ENCODE data around the gene SOX6. TPM values are rescaled to one million over a fixed set of nuclear protein-coding genes. Genes with fewer than 3 reads are reported as not detected.

Gene SOX6
- total RNA-seq, 4 donors from 2014 or later = 0.29 to 20.5 (median 8.2) TPM

GRCh38 chr11:16089481-16089880 is 266.9 kb downstream of the SOX6 start:
- H3K27me3 ChIP-seq = no peaks in the 10 kb centered on the region
- intact Hi-C loops (cut with DNase I; ENCODE audit: low total_unique reads) = no loop called here

GRCh38 chr11:16088774-16089173 is 267.6 kb downstream of the SOX6 start:
- H3K27me3 ChIP-seq = no peaks in the 10 kb centered on the region
- no peaks in the 10 kb centered on the region for H3K9me3 ChIP-seq
- no peaks in the 10 kb centered on the region for H3K4me1 ChIP-seq
- TF ChIP-seq POLR2A (IDR thresholded peaks at IDR 0.05) = no peak
- TF ChIP-seq CTCF (IDR thresholded peaks at IDR 0.05) = no peak
- DNase-seq = no peak
- no peaks in the 10 kb centered on the region for H3K36me3 ChIP-seq
- no peak overlapping the region for H3K4me3 ChIP-seq
- H3K27ac ChIP-seq = no peak overlapping the region
- intact Hi-C loops (cut with DNase I; ENCODE audit: low total_unique reads) = no loop called here

More at GRCh38 chr11:16089481-16089880, 266.9 kb downstream of the SOX6 start:
- Histone ChIP-seq H3K36me3 (no peaks in the 10 kb centered on the region), H3K4me1 (no peaks in the 10 kb centered on the region), H3K4me3 (no peak overlapping the region), H3K9me3 (no peaks in the 10 kb centered on the region), H3K27ac (no peak overlapping the region)
- DNase-seq = no peak
- no peak for TF ChIP-seq POLR2A (IDR thresholded peaks at IDR 0.05)
- TF ChIP-seq CTCF (IDR thresholded peaks at IDR 0.05) = no peak

DNA sequence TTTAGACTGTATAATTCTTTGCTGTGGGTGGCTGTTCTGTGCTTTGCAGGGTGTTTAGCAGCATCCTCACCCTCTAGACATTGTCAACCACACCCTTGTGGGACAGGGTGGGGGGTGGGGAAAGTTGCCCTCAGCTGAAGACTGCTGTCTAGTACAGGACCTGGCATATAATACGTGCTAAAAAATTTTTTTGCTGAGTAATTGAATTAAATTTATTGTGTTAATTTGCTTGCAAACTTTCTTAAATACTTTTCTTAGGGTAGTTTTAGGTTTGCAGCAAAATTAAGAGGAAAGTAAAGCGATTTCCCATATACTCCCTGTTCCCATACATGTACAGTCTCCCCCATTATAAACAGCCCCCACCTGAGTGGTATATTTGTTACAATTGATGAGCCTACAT is 268.5 kb downstream of the SOX6 start:
- Histone ChIP-seq H3K4me1 (no peaks in the 10 kb centered on the region), H3K27ac (no peak overlapping the region), H3K27me3 (no peaks in the 10 kb centered on the region), H3K9me3 (no peaks in the 10 kb centered on the region), H3K36me3 (no peaks in the 10 kb centered on the region), H3K4me3 (no peak overlapping the region)
- intact Hi-C loops (cut with DNase I; ENCODE audit: low total_unique reads) = no loop called here
- TF ChIP-seq POLR2A (IDR thresholded peaks at IDR 0.05) = no peak
- no peak for TF ChIP-seq CTCF (IDR thresholded peaks at IDR 0.05)
- no peak for DNase-seq

DNA sequence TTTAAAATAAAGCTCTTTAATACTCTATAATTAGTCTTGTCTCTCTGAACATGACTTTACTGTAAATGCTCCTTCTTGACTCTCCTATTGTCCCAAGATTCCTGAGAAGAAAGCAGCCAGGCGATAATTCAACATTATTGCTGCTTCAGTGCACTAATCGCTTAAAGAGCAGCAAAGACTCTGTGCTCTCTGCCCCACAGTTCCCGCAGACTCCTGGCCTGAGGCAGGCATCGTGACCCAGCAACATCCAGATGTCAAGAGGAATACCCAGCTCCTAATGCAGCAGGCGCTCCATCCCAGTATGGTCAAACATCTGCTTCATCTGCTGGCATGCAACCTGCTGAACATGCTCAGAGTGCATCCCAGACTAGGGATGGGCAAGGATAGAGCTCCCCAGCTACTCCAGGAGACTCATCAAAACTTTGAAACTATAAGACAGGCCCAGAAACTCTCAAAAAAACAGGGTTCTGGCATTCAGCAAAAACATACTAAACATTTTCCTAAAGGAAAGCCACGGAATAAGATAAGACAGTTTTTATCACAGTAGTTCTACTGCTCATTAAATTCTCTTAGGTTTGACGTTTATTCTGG is 270.0 kb downstream of the SOX6 start:
- Histone ChIP-seq H3K4me3 (no peak overlapping the region), H3K27me3 (no peaks in the 10 kb centered on the region), H3K4me1 (no peaks in the 10 kb centered on the region), H3K27ac (no peak overlapping the region), H3K9me3 (no peaks in the 10 kb centered on the region), H3K36me3 (no peaks in the 10 kb centered on the region)
- DNase-seq = no peak
- TF ChIP-seq POLR2A (IDR thresholded peaks at IDR 0.05) (no peak), CTCF (IDR thresholded peaks at IDR 0.05) (no peak)
- intact Hi-C loops (cut with DNase I; ENCODE audit: low total_unique reads) = no loop called here

DNA sequence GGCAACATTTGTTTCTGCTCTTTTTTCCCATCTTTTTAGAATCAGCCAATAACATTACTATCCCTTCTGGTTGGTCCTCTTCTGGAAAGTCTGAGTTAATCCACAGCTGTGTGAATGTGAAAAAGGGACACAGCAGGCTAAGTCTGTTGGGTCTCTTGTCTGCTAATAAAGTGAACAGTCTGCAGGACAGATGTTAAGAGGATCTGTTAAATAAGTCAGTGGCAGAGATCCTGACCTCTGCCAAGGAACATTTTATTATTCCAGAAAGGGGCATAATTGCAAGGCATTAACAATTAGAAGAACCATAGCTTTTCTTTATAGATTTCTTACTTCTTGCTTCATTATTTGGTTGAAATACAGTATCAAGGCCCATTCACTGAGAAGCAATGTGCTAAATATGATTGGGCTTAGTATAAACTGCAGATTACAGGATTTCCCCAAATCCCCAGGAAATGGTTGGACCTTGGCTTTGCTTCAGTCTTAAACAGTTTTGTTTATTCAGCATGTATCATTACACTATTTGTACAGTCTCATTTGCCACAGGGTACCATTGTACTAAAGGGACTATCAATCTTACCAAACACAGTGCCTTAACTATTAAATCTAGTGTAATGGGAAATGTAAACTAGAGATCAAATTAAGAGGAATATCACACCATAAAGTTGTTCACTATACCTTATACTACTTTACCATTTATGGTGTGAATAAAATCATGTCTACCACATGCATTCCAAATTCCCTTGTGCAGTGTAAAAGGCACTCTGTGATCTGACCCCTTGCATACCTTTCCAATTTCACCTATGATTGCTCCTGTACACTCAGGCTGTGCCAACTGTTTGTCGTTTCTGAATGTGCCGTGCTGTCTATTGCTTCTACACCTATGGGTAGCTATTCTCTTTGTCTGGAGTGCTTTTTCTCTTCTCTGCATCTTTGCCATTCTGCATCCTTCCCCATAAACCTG is 274.0 kb downstream of the SOX6 start:
- no peak overlapping the region for H3K4me3 ChIP-seq
- intact Hi-C loops (cut with DNase I; ENCODE audit: low total_unique reads) = no loop called here
- TF ChIP-seq CTCF (IDR thresholded peaks at IDR 0.05) (no peak), POLR2A (IDR thresholded peaks at IDR 0.05) (no peak)
- no peaks in the 10 kb centered on the region for H3K9me3 ChIP-seq
- H3K36me3 ChIP-seq = no peaks in the 10 kb centered on the region
- no peaks in the 10 kb centered on the region for H3K27me3 ChIP-seq
- H3K27ac ChIP-seq = no peak overlapping the region
- no peaks in the 10 kb centered on the region for H3K4me1 ChIP-seq
- DNase-seq = no peak

Data from uterus (tissue), 4 donors.